Mesenteric fat pad (tissue), 1 donor: ENCODE data around the gene MARK4. TPM values are rescaled to one million over a fixed set of nuclear protein-coding genes. Genes with fewer than 3 reads are reported as not detected.
"Not testable (repeated sequence)": the region's sequence is repeated elsewhere in the genome, so short reads cannot be mapped to it uniquely, and the experiment has no call there.

ENCODE experiments used
- DNase-seq: peaks from one replicate; pipeline ENCODE4 v3.0.0-alpha.2; 2020; ENCODE audit warnings: low spot score
- total RNA-seq: library from RNA; stranded (reverse); fragmentation: NEBNext Ultra II Directional; extraction: Animal tissue kit (Norgen Biotek cat#: 25700); gene quantifications from one replicate; pipeline ENCODE4 v1.2.1, GENCODE V29; 2021
- donor health status: DM: yes; HTN: yes; CAD: no.

MARK4 gene
- total RNA-seq, 1 donor from 2014 or later, result 25.9 TPM

GRCh38 chr19:45334881-45335280 lies 83.8 kb downstream of the MARK4 start:
- DNase-seq, result not testable (repeated sequence)

- no peak for DNase-seq
Observed at GRCh38 chr19:45336696-45337251, 85.7 kb downstream of the MARK4 start.

GRCh38 chr19:45339629-45340028 lies 88.6 kb downstream of the MARK4 start:
- DNase-seq, result no peak

- DNase-seq, result no peak
Observed at GRCh38 chr19:45340232-45340898, 89.3 kb downstream of the MARK4 start, which contains the start of gene KLC3. KLC3 (plus strand) TSS chr19:45340750; CDS start chr19:45345542, 4,792 bp downstream.

GRCh38 chr19:45340899-45341453 lies 89.9 kb downstream of the MARK4 start:
- no peak for DNase-seq

- DNase-seq, result no peak
Observed at GRCh38 chr19:45342911-45343310, 91.8 kb downstream of the MARK4 start.

GRCh38 chr19:45344621-45345505 lies 93.8 kb downstream of the MARK4 start:
- no peak for DNase-seq

- no peak for DNase-seq
Observed at GRCh38 chr19:45345506-45345860, 94.4 kb downstream of the MARK4 start.

GRCh38 chr19:45346449-45346848 lies 95.4 kb downstream of the MARK4 start:
- DNase-seq, result no peak

GRCh38 chr19:45347570-45348366 lies 96.7 kb downstream of the MARK4 start:
- DNase-seq, result no peak

GRCh38 chr19:45348367-45349125 lies 97.5 kb downstream of the MARK4 start:
- no peak for DNase-seq

- no peak for DNase-seq
Observed at GRCh38 chr19:45349126-45349415, 98.0 kb downstream of the MARK4 start.

GRCh38 chr19:45349430-45349941 lies 98.4 kb downstream of the MARK4 start:
- DNase-seq, result no peak

- DNase-seq, result no peak
Observed at GRCh38 chr19:45350477-45351058, 99.5 kb downstream of the MARK4 start.

- no peak for DNase-seq
Observed at GRCh38 chr19:45351401-45351952, 100.4 kb downstream of the MARK4 start.

GRCh38 chr19:45352062-45352461 lies 101.0 kb downstream of the MARK4 start:
- DNase-seq, result no peak

- DNase-seq, result no peak
Observed at GRCh38 chr19:45352471-45352870, 101.4 kb downstream of the MARK4 start.

- DNase-seq, result no peak
Observed at GRCh38 chr19:45352914-45353796, 102.1 kb downstream of the MARK4 start.
